GM18505 (cell line): ENCODE measurements around the gene TNFRSF13B.
A peak's percentile ranks its signal among the peaks of the same experiment; 100 is the strongest.
"Not testable (repeated sequence)": the region's sequence is repeated elsewhere in the genome, so short reads cannot be mapped to it uniquely, and the experiment has no call there.

Experiments
- ATAC-seq: cut with Tn5 transposase; IDR thresholded peaks from one replicate; pipeline ENCODE4 v1.9.1; 2021; ENCODE audit not compliant: unreplicated experiment
- POLR2A ChIP-seq: IDR thresholded peaks from 4 replicates; pipeline ENCODE4 v1.6.1; 2011; ENCODE audit warnings: borderline replicate concordance; ENCODE audit not compliant: insufficient read depth, insufficient read length; ENCODE audit errors: extremely low read depth

TNFRSF13B gene

DNA sequence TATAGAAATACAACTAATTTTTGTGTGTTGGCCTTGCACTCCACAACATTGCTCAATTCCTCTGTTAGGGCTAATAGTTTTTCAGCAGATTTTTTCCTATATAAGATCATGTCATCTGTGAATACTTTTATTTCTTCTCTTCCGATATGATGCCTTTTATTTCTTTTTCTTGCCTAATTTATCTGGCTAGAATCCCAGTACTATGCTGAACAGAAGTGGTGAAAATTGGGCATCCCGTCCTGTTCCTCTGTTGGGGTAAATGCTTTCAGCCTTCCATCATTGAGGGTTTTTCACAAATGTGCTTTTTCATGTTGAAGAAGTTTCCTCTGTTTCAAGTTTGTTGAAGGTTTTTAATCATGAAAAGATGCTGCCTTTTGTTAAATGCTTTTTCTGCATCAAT, 22.7 kb upstream of the TNFRSF13B start:
- ATAC-seq, result no peak
- no peak for TF ChIP-seq POLR2A

- no peak for ATAC-seq
- TF ChIP-seq POLR2A, result no peak
These were observed 19.6 kb upstream of the TNFRSF13B start for GRCh38 chr17:16991349-16992009.

- no peak for TF ChIP-seq POLR2A
- no peak for ATAC-seq
These were observed 18.3 kb upstream of the TNFRSF13B start for GRCh38 chr17:16989953-16990860.

DNA sequence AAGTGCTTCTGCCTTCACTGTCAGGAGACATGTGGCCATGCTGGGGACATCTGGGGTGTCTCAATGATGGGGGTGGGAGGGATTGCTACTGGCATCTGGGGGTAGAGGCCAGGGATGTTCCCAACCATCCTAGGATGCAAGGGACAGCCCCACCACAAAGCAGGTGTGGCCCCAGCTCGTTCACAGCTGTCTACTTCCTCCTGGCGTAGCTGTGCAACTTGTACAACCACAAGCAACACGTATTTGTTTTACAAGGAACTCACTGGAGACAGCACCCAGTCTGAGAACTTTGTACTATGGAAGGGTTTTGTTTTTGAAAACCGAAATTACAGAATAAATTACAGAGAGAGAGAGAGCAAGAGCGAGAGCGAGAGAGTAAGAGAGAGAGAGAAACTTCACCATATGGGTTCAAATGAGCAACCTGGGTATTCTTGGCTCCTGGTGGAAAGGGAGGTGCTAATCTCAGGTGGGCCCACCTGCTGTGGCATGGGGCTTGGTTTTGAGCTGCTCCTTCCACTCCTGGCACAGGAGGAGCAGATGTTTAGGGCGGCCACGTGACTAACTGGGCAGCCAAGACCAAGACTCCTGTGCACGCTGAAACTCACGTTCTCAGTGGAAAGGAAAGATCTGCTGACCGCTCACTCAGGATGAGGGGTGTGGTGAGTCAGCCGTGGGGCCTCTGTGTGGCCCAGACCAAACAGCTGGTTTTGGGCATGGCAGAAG, 17.5 kb upstream of the TNFRSF13B start:
- TF ChIP-seq POLR2A, result peak; percentile 8
- peak; percentile 21 for ATAC-seq

- peak; percentile 56 for TF ChIP-seq POLR2A
- peak; percentile 2 for ATAC-seq
These were observed 16.9 kb upstream of the TNFRSF13B start for GRCh38 chr17:16988749-16989229.

DNA sequence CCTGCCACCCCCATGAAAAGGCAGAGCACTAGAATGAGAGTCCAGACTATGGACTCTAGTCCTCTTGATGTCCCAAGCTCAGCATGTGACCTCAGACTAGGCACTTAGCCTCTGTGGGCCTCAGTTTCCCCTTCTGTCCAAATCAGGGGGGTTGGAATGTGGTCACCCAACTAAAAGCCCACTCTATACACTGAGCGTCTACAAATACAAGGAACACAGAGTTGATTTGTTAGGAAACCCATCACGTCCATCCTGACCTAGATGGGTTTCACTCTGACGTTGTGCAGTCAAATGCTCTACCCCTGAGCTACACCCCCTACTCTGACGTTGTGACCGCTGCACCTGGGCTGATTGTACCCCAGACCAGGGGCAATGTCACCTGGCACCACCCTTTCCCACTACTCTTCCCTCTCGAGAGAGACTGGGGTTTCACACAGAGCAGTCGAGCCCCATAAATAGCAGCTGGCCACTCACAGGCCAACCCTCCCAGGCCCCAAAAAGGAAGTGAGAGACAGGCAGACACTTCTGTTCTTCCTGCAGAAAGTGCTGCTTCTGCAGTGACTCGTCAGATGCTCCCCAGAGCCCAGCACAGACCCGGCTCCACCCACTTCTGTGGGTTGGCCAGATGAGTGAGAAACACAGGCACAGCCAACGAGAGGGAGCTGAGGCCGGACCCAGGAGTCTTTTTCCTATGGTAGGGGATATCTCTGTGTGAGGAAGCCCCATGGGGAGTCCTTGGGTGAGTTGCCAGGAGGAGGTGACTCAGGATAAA, 16.1 kb upstream of the TNFRSF13B start:
- TF ChIP-seq POLR2A, result peak; percentile 78
- ATAC-seq, result peak; percentile 57

DNA sequence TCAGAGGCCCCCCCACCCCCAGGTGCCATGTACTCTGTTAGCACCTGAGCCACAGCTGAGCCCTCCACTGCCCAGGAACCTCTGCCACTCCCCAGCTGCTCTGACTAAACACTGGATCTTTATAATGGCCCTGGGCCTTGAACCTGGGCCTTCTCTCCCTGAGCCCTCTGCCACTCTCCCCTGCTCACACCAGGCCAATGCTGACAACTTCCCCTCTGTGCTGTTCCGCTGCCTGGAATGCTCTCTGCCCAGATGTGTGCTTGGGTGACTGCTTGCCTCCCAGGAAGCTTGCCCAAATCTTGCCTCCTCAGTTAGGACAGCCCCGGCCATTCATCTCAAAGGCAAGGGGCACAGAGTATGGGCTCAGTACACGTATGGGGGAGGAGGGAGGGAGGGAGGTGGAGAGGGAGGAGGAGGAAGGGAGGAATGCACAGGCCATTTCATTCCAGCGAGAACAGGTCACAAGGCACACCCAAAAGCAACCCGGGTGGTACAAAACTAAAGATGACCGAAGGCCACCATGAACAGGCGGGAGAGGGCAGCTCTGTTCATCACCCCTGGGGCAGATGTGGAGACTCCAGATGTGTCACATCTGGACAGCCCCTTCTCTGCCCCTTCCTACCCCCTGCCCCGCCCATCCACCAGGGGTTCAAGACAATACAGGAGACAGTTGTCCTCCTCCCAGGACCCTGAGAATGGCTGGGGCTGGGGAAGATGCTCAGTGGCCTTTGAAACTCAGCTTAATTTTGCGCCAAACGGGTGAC, 15.3 kb upstream of the TNFRSF13B start:
- ATAC-seq, result no peak
- TF ChIP-seq POLR2A, result no peak

DNA sequence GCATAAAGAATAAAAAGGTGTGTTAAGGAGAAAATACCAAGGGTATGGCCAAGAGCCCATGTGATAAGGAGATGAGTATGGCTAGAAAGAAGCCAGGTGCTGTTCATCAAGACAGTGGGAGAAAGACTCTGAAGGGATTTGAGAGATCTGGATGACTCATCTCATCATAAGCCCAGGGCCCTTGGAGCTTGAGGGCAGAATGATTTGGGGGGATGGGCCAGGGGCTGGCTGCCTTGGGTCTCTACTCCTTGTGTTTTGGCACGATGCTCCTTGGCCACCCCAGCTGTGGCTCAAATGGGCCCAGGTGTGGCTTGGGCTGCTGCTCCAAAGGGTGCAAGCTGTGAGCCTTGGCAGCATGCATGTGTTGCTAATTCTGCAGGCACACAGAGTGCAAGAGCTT, 14.5 kb upstream of the TNFRSF13B start:
- no peak for ATAC-seq
- TF ChIP-seq POLR2A, result no peak

DNA sequence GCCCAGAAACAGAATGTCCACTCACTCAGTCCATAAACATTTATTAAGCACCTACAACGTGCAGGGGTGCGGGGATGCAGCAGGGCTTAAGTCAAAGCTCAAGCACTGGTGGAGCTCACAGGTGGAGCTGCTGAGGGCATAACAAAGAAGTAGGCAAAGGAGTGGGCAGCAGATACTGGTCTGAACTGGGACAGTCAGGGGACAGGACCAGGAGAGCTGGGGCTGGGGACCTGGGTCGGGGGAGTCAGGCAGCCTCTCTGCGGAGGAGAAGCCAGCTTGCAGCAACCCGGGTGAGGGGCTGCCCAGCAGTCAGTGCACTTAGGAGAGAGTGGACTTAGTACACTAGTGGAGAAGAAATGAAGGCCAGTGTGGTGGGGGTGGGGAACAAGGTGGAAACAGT, 10.0 kb upstream of the TNFRSF13B start:
- TF ChIP-seq POLR2A, result no peak
- no peak for ATAC-seq

GRCh38 chr17:16980813-16981731, 9.2 kb upstream of the TNFRSF13B start:
- ATAC-seq, result no peak
- peak; percentile 59 for TF ChIP-seq POLR2A

GRCh38 chr17:16980061-16980460, 8.1 kb upstream of the TNFRSF13B start:
- ATAC-seq, result no peak
- no peak for TF ChIP-seq POLR2A

DNA sequence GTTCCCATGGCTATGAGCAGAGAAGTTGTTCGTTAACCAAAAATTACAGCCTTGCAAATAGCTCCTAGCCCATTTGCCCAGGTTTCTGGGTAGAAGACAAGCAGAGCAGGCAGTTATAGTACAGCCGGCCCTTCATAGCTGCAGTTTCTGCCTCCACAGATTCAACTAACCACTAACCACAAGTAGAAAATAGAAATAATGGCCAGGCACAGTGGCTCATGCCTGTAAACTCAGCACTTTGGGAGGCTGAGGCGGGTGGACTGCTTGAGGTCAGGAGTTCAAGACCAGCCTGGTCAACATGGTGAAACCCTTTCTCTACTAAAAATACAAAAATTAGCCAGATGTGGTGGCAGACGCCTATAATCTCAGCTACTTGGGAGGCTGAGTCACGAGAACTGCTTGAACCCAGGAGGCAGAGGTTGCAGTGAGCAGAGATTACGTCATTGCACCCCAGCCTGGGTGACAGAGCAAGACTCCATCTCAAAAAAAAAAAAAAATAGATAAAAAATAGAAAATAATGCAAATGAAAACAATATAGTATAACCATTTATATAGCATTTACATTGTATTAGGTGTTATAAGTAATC, 7.4 kb upstream of the TNFRSF13B start:
- not testable (repeated sequence) for ATAC-seq
